K562 treated with DMSO at 1 percent for 12 hours (cell line): ENCODE data around the gene ZFHX3. TPM values are rescaled to one million over a fixed set of nuclear protein-coding genes. Genes with fewer than 3 reads are reported as not detected.

Experiments used
- total RNA-seq: library from RNA; unstranded; fragments of 300-600 nt; gene quantifications from 2 replicates; pipeline ENCODE4 v1.2.3, GENCODE V29; 2022; ENCODE audit not compliant: insufficient read depth

Gene ZFHX3
- 0.42 TPM in 1 of 2 replicates, not detected in the other for total RNA-seq

GRCh38 chr16:73047536-73048291 is at the start of gene ZFHX3:
Gene ZFHX3 (minus strand): TSS chr16:73048128. CDS start chr16:72960145, 87,983 bp downstream.

